Measurements from ENCODE around the gene ADD1. TPM values are rescaled to one million over a fixed set of nuclear protein-coding genes. Genes with fewer than 3 reads are reported as not detected.

ADD1 gene
- total RNA-seq, 2 experiments from 2014 or later = 196 to 206 TPM

GRCh38 chr4:2929469-2929868 is 85.8 kb downstream of the ADD1 start:
- DNase-seq (peak; percentile 4), ATAC-seq (no peak)
- Mint-ChIP-seq H3K36me3 (ENCODE audit: low read depth) (peaks cover 45% of the 10 kb centered on the region), H3K27ac (peak overlapping the region; percentile 47), H3K4me3 (no peak overlapping the region), H3K4me1 (peaks cover 16% of the 10 kb centered on the region), H3K27me3 (no peaks in the 10 kb centered on the region), H3K9me3 (ENCODE audit: low read depth) (no peaks in the 10 kb centered on the region)
- ChIA-PET POLR2A (no interaction called here), CTCF (interaction anchor here (0.7 to 1.5 kb wide), 3 partner anchors 22 to 160 kb away, joined by 3 read pairs; no protein-coding TSS in a partner anchor)
- intact Hi-C loops (cut with DNase I, micrococcal nuclease) = no loop called here

GRCh38 chr4:2930135-2930757 is 86.6 kb downstream of the ADD1 start:
- ChIA-PET POLR2A (no interaction called here), CTCF (interaction anchor here (1.5 kb wide), 1 partner anchor 21 kb away, joined by 3 read pairs; no protein-coding TSS in a partner anchor)
- Mint-ChIP-seq H3K4me1 (peaks cover 16% of the 10 kb centered on the region), H3K36me3 (ENCODE audit: low read depth) (peaks cover 43% of the 10 kb centered on the region), H3K9me3 (ENCODE audit: low read depth) (no peaks in the 10 kb centered on the region), H3K27ac (peak overlapping the region; percentile 13), H3K4me3 (no peak overlapping the region), H3K27me3 (no peaks in the 10 kb centered on the region)
- ATAC-seq (no peak), DNase-seq (peak; percentile 3)
- intact Hi-C loops (cut with DNase I, micrococcal nuclease) = loop anchor here in 1 of 2 experiments (5.0 to 10.0 kb wide), 2 partner anchors 688 to 1025 kb away; partner anchors contain the start of genes HAUS3 and POLN

- ATAC-seq (no peak), DNase-seq (peak; percentile 35)
- Mint-ChIP-seq H3K27ac (peak overlapping the region; percentile 13), H3K36me3 (ENCODE audit: low read depth) (peaks cover 50% of the 10 kb centered on the region), H3K4me3 (peak overlapping the region; percentile 95), H3K4me1 (peaks cover 21% of the 10 kb centered on the region), H3K27me3 (no peaks in the 10 kb centered on the region), H3K9me3 (ENCODE audit: low read depth) (no peaks in the 10 kb centered on the region)
- intact Hi-C loops (cut with DNase I, micrococcal nuclease) = loop anchor here in 1 of 2 experiments (5.0 to 10.0 kb wide), 2 partner anchors 689 to 1024 kb away; partner anchors contain the start of genes HAUS3 and POLN
- CTCF ChIA-PET = interaction anchor here (1.5 kb wide), 1 partner anchor 21 kb away, joined by 3 read pairs; no protein-coding TSS in a partner anchor
- POLR2A ChIA-PET = no interaction called here
Measured at GRCh38 chr4:2930758-2931511, 87.3 kb downstream of the ADD1 start.

GRCh38 chr4:2931512-2932301 is 88.1 kb downstream of the ADD1 start:
- CTCF ChIA-PET = interaction anchor here (1.1 kb wide), 1 partner anchor 82 kb away, joined by 3 read pairs; no protein-coding TSS in a partner anchor
- Mint-ChIP-seq H3K4me1 (peaks cover 29% of the 10 kb centered on the region), H3K27me3 (no peaks in the 10 kb centered on the region), H3K36me3 (ENCODE audit: low read depth) (peaks cover 53% of the 10 kb centered on the region), H3K27ac (peak overlapping the region; percentile 84), H3K4me3 (peak overlapping the region; percentile 95), H3K9me3 (ENCODE audit: low read depth) (no peaks in the 10 kb centered on the region)
- POLR2A ChIA-PET = no interaction called here
- ATAC-seq = peak; percentile 23
- intact Hi-C loops (cut with DNase I, micrococcal nuclease) = loop anchor here in 1 of 2 experiments (5.0 to 10.0 kb wide), 2 partner anchors 689 to 1023 kb away; partner anchors contain the start of genes HAUS3 and POLN
- DNase-seq = peak; percentile 79

- ATAC-seq (no peak), DNase-seq (peak; percentile 28)
- Mint-ChIP-seq H3K4me3 (peak overlapping the region; percentile 95), H3K9me3 (ENCODE audit: low read depth) (no peaks in the 10 kb centered on the region), H3K36me3 (ENCODE audit: low read depth) (peaks cover 59% of the 10 kb centered on the region), H3K27ac (peak overlapping the region; percentile 96), H3K27me3 (no peaks in the 10 kb centered on the region), H3K4me1 (peaks cover 36% of the 10 kb centered on the region)
- intact Hi-C loops (cut with DNase I, micrococcal nuclease) = loop anchor here in 1 of 2 experiments (5.0 to 10.0 kb wide), 2 partner anchors 690 to 1022 kb away; partner anchors contain the start of genes HAUS3 and POLN
- ChIA-PET CTCF (interaction anchor here (1.1 kb wide), 2 partner anchors 9 to 81 kb away, joined by 3 read pairs; no protein-coding TSS in a partner anchor), POLR2A (no interaction called here)
Measured at GRCh38 chr4:2932321-2932950, 88.8 kb downstream of the ADD1 start.

- peaks cover 59% of the 10 kb centered on the region for H3K36me3 Mint-ChIP-seq (ENCODE audit: low read depth)
Measured at GRCh38 chr4:2932951-2933565, 89.4 kb downstream of the ADD1 start.

GRCh38 chr4:2933566-2934076 is 90.0 kb downstream of the ADD1 start:
- DNase-seq = no peak
- Mint-ChIP-seq H3K4me1 (peaks cover 42% of the 10 kb centered on the region), H3K27me3 (no peaks in the 10 kb centered on the region), H3K27ac (peak overlapping the region; percentile 96), H3K36me3 (ENCODE audit: low read depth) (peaks cover 63% of the 10 kb centered on the region), H3K9me3 (ENCODE audit: low read depth) (no peaks in the 10 kb centered on the region), H3K4me3 (peak overlapping the region; percentile 95)
- intact Hi-C loops (cut with DNase I, micrococcal nuclease) = loop anchor here in 1 of 2 experiments (1.0 to 10.0 kb wide), 6 partner anchors 30 to 1021 kb away; partner anchors contain the start of genes FAM193A, GRK4, HAUS3 and MXD4
- no peak for ATAC-seq
- CTCF ChIA-PET = interaction anchor here (1.1 kb wide), 1 partner anchor 10 kb away, joined by 3 read pairs; no protein-coding TSS in a partner anchor
- POLR2A ChIA-PET = no interaction called here

More at GRCh38 chr4:2932951-2933565, 89.4 kb downstream of the ADD1 start:
- H3K27ac Mint-ChIP-seq = peak overlapping the region; percentile 96
- peak; percentile 60 for DNase-seq
- intact Hi-C loops (cut with DNase I, micrococcal nuclease) = loop anchor here in 1 of 2 experiments (5.0 to 10.0 kb wide), 2 partner anchors 691 to 1022 kb away; partner anchors contain the start of genes HAUS3 and POLN
- H3K27me3 Mint-ChIP-seq = no peaks in the 10 kb centered on the region
- H3K4me1 Mint-ChIP-seq = peaks cover 42% of the 10 kb centered on the region
- POLR2A ChIA-PET = no interaction called here
- no peak for ATAC-seq
- H3K4me3 Mint-ChIP-seq = peak overlapping the region; percentile 95
- CTCF ChIA-PET = interaction anchor here (1.1 kb wide), 1 partner anchor 9 kb away, joined by 3 read pairs; no protein-coding TSS in a partner anchor
- H3K9me3 Mint-ChIP-seq (ENCODE audit: low read depth) = no peaks in the 10 kb centered on the region

GRCh38 chr4:2934077-2934812 is 90.6 kb downstream of the ADD1 start:
- intact Hi-C loops (cut with DNase I, micrococcal nuclease) = loop anchor here in 1 of 2 experiments (1.0 to 10.0 kb wide), 6 partner anchors 29 to 1021 kb away; partner anchors contain the start of genes FAM193A, GRK4, HAUS3 and MXD4
- Mint-ChIP-seq H3K27ac (peak overlapping the region; percentile 42), H3K4me3 (peak overlapping the region; percentile 95), H3K4me1 (peaks cover 48% of the 10 kb centered on the region), H3K9me3 (ENCODE audit: low read depth) (no peaks in the 10 kb centered on the region), H3K27me3 (no peaks in the 10 kb centered on the region), H3K36me3 (ENCODE audit: low read depth) (peaks cover 65% of the 10 kb centered on the region)
- ChIA-PET CTCF (interaction anchor here (1.5 to 2.9 kb wide), 2 partner anchors 22 to 96 kb away, joined by 3 to 22 read pairs; no protein-coding TSS in a partner anchor), POLR2A (no interaction called here)
- ATAC-seq (no peak), DNase-seq (peak; percentile 66)
